Limb (tissue), 2 donors: Measurements from ENCODE around the gene WHRN.
A peak's percentile ranks its signal among the peaks of the same experiment; 100 is the strongest.

Source experiments
- DNase-seq, 2 donors: peaks; one replicate each; pipeline ENCODE4 v3.0.0-alpha.2; 2016; ENCODE audit errors: extremely low spot score in 2 of 2

The WHRN gene

GRCh38 chr9:114424126-114424525 lies 81.1 kb downstream of the WHRN start:
- no peak for DNase-seq

- no peak for DNase-seq
Measured at GRCh38 chr9:114423181-114423580, 82.1 kb downstream of the WHRN start.

GRCh38 chr9:114421147-114421546 lies 84.1 kb downstream of the WHRN start:
- no peak for DNase-seq

DNA sequence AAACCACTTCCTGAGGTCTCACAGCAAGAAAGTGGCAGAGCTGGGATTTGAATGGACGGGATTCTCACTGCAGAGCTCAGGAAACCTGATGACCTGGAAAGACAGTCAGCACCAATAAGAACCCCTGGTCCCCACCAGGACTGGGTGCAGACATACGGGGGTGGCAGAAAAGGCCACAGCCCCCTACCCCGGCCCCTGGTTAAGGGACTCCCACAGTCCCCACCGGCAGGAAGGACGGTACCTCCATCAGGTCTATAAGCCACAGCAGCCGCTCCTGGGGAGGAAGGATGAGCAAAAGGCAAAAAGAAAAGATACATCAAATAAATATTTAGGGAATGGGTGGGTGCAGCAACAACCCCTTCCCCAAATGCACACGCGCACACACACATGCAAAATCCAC lies 85.5 kb downstream of the WHRN start:
- DNase-seq = no peak

GRCh38 chr9:114418053-114418452 lies 87.2 kb downstream of the WHRN start:
- DNase-seq = no peak

- no peak for DNase-seq
Measured at GRCh38 chr9:114417511-114417910, 87.8 kb downstream of the WHRN start.

GRCh38 chr9:114416906-114417305 lies 88.4 kb downstream of the WHRN start:
- DNase-seq = no peak

DNA sequence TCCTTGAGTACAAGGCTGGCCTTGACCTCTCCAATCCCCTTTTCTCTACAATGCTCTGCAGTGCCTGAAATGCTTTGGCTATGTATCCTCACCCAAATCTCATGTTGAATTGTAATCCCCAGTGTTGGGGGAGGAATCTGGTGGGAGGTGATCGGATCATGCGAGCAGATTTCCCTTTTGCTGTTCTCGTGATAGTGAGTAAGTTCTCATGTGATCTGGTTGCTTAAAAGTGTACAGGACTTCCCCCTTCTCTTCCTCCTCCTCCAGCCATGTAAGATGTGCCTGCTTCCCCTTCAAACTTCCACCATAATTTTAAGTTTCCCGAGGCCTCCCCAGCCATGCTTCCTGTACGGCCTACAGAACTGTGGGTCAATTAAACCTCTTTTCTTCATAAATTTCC lies 89.0 kb downstream of the WHRN start:
- no peak for DNase-seq

GRCh38 chr9:114414346-114414745 lies 90.9 kb downstream of the WHRN start:
- DNase-seq = no peak

DNA sequence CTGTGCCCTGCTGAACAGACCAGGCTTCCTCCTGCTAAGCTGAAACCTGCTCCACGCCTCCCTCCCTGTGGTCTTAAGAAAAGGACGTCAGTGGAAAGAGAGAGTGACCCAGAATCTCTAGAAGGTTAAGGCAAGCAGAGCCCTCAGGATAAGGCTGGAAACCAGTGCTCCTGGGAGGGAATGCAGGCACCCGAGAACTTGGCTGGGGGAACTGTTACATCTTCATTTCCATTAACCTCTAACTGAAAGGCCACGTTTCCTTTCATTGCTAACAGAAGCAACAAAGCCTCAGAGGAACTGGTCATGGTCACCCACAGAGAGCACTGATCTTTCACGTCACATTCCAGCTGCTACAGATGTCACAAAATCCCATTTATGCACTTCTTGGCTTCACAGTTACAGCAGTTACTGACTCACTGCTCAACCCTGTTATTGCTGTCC lies 91.4 kb downstream of the WHRN start:
- DNase-seq = no peak

DNA sequence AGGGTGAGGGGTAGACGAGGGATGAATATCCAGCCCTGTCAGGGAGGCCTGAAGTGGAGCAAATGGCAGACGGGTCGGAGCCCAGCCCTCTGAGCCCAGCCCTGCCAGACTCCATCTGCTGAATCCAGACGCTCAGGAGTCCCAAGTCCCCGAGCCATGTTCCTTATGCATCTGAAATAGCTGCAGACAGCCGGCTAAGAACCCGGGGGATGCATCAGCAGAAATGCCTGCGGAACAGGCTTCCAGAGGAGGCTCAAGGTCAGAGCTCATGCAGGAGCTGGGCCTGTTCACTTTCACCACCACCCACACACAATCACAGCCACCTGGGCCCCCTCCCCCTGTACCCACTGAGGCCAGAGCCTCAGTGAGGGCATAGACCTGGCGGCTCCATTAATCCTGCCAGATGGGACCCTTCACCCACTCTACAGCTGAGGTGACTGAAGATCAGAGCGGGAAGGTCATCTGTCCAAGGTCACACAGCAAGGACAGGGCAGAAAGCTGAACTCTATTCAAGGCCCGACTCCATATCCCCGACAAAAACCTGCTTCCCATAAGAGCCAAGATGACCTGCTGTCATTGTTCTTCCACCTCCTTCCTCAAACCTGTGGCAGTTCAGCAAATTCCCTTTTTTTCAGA lies 93.1 kb downstream of the WHRN start:
- DNase-seq = no peak

DNA sequence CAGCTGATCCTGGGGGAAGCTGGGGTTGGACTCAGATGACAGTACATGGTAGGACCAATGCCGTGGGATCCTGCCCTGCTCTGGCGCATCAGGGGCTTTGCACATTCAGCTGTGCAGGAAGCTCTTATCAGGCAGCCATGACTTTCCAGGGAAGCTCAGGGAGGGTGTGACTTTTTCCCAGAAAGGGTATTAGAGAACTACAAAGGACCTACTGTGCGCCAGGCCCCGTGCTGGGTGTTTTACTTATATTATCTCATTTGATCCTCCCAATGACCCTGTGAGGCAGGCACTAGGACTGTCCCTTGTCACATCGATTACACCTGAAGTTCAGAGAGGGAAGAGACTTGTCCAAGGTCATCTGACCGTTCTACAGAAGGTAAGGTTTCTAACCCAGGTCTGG lies 93.8 kb downstream of the WHRN start:
- no peak for DNase-seq

DNA sequence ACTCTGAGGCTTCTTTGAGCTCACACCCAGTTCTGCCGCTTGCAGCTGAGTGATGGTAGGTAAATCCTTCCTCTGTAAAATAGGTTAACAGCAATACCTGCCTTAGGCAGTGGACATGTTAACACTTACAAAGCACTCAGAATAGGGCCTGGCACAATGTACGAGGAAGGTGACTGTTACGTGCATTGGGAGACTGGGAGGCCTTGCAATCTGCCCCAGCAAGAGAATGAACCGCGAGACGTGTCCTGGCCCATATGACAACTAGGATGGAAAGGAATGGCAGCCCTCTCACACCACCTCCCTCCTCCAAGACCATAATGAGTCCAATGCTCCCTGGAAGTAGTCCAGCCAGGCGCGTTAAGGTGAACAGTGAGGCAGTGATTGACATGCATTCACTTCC lies 94.4 kb downstream of the WHRN start:
- no peak for DNase-seq

DNA sequence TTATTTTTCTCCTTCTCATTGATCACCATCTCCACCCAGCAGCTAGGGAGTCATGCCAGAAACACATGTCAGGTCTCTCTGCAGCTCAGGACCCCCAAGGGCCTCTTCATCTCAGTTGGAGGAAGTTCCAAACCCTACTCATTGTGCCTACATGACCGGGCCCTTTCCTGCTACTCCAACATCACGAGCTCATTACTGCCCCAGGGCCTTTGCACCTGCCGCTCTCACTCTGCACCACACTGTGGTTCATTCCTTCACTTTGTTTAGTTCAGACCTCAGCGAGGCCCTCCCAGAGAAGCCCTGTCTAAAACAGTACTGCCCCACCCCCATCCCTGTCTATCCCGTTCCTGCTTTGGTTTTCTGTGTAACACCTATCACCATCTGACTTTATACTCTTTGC lies 95.4 kb downstream of the WHRN start:
- no peak for DNase-seq

- no peak for DNase-seq
Measured at GRCh38 chr9:114409103-114409780, 96.0 kb downstream of the WHRN start.

DNA sequence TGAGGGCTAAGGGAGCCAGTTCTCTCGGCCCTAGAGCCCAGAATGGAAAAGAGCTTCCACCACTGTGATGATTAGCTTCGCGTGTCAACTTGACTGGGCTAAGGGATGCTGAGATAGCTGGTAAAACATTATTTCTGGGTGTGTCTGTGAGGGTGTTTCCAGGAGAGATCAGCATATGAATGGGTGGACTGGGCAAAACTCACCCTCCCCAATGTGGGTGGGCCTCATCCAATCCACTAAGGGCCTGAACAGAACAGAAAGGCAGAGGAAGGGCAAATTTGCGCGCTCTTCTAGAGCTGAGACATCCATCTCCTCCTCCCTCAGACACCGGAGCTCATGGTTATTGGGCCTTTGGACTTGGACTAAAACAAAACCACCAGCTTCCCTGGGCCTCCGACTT lies 96.6 kb downstream of the WHRN start:
- no peak for DNase-seq

GRCh38 chr9:114407889-114408288 lies 97.4 kb downstream of the WHRN start:
- DNase-seq = no peak

GRCh38 chr9:114406441-114406840 lies 98.8 kb downstream of the WHRN start:
- no peak for DNase-seq

DNA sequence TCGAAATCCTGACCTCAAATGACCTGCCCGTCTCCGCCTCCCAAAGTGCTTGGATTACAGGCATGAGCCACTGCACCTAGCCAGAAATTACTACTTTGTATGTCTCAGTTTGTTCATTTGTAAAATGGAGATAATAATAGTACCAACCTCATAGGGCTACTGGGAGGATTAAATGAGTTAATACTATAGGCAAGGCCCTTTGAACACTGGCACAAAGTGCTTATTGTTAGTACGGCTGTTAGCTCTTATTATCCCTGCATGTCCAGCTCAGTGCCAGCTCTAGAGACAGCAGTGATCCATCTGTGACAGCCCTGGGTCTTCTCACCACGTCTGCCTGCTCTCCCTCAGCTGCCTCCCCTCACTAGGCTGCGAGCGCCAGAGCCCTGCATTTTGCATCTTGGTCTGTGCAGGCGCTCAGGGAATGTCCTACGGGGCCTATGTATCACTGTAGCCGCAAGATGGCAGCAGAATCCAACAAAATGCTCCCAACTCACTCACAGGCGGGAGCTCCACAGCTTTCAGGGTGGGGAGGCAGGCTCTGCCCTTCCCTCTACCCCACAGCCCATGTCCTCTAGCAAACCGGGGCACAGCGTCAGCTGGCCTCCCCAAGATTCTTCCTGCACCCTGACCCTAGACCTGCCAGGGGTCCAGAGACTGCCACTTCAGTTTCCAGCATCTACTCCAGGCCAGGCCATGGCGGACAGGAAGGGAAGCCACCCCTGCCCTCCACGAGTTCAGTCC lies 99.8 kb downstream of the WHRN start:
- peak; percentile 81 to 86 for DNase-seq

DNA sequence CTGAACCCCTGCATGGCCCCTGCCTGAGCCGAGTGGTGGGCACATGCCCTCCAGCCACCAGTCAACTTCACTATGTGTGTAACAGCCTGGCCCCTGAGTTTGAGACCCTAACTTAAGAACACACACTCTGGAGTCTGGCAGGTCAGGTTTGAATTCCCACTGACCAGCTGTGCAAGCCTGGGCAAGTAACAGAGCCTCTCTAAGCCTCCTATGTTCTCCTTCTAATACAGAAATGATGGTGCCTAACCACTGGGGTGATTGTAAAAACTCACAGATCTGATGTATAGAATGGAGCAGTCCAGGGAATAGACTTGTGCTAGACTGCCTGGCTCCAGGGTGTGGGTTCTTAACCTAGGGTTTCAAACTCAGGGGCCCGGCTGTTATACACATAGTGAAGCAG lies 100.7 kb downstream of the WHRN start:
- DNase-seq = no peak

DNA sequence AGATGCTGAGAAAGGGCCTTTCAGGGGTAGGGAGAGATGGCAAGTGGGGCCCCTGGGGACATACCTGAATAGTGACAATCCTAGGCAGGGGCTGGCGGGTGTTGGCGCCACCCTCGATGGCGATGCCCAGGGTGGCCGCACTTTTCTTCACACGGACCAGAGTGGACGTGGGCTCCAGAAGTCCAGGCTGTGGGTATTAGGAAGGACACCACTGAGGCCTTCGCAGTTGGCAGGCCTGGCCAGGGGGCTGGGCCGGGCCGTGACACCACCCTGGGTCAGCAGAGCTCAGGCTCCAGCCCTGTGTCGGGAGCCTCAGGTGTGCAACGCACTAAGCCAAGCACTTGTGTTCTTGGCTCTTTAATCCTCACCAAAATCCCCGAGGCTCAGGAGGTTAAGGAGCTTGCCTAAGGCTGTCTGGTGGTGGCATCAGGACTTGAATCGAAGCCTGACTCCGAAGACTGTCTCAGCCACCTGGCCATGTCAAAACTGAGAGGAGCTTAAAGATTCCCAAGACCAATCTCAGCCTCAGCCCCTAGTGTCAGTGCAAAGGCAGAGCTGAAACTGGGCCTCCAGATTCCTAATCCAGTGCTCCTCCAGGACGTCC lies 102.0 kb downstream of the WHRN start:
- DNase-seq = no peak

DNA sequence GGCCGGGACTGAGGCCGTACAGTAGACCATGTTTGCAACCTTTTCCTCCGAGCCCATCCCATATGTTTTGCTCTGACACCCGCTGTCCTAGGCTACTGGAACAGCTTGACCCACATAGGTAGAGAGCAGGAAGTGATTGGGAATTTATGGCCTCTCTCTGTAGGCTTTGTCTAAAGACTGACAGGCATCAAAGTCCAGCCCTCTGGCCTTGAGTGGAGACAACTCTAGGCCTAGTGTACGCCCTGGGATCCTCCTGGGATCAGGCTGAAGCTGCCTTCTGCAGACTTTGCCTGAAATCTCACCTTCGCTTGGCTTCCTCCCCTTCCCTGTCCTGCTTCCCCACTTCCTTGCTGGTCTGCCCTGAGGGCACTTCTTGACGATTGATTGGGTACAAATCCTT lies 103.9 kb downstream of the WHRN start:
- no peak for DNase-seq
